Measurements from ENCODE around the gene ANKRD33B.
A peak's percentile ranks its signal among the peaks of the same experiment; 100 is the strongest.

ANKRD33B gene

GRCh38 chr5:10644192-10644591 is 80.3 kb downstream of the ANKRD33B start:
- no peak for DNase-seq

GRCh38 chr5:10645146-10645545 is 81.3 kb downstream of the ANKRD33B start:
- DNase-seq: no peak

GRCh38 chr5:10645671-10646070 is 81.8 kb downstream of the ANKRD33B start:
- DNase-seq: no peak

DNA sequence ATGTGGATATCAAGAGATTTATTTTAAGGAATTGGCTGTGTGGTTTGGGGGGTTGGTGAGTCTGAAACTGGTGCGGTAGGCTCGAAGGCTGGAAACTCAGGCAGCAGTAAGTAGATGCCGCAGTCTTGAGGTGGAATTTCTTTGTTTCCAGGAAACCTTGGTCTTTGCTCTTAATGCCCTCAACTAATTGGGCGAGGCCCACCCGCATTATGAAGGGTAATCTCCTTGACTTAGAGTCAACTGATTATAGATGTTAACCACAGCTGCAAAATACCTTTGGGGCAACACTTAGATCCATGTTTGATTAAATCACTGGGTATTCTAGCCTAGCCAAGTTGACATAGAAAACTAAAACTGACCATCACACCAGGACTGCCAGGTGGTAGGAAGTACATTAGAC is 83.8 kb downstream of the ANKRD33B start:
- no peak for DNase-seq

DNA sequence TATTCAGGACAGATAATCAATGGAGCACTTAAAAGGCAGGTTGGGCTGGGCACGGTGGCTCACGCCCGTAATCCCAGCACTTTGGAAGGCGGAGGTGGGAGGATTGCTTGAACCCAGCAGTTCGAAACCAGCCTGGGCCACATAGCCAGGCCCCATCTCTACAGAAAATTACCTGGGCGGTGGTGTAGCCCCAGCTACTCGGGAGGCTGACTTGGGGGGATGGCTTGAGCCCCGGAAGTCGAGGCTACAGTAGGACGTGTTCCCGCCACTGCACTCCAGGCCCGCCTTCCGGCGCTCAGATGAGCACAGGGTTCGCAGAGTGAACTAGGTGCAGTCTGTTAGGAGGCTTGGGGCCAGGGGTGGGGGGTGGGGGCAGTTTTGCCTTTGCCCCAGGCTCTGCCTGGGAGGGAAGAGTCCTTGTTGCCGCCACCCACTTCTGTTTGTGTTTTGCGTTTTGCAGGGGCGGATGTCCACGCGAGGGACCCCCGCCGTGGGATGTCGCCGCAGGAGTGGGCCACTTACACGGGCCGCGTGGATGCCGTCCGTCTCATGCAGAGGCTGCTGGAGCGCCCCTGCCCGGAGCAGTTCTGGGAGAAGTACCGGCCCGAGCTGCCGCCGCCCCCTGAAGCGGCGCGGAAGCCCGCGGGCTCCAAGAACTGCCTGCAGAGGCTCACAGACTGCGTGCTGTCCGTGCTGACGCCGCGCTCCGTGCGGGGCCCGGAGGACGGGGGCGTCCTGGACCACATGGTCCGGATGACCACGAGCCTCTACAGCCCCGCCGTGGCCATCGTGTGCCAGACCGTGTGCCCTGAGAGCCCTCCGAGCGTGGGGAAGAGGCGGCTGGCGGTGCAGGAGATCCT is 85.2 kb downstream of the ANKRD33B start:
- DNase-seq: no peak

DNA sequence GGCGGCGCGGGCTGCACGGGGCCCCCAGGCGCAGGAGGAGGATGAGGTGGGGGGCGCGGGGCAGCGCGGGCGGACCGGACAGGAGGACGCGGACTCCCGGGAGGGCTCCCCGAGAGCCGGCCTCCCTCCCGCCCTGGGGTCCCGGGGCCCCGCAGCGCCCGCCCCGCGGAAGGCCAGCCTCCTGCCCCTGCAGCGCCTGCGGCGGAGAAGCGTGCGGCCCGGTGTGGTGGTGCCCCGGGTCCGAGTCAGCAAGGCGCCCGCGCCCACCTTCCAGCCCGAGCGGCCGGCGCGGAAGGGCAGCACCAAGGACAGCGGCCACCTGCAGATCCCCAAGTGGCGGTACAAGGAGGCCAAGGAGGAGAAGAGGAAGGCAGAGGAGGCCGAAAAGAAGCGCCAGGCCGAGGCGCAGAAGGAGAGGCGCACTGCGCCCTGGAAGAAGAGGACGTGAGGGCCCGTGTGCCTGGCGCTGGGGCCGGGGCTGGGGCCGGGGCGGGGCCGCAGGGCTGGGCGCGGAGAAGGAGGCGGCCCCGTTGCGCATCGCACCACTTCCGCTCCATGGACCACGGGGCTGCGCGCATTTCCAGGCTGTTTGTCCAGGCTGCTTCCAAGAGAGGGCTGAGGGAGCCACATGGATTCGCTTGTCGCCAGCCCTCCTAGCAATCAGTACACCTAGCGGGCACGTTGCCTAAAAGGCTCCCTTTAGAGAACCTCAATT is 86.0 kb downstream of the ANKRD33B start:
- DNase-seq: no peak

DNA sequence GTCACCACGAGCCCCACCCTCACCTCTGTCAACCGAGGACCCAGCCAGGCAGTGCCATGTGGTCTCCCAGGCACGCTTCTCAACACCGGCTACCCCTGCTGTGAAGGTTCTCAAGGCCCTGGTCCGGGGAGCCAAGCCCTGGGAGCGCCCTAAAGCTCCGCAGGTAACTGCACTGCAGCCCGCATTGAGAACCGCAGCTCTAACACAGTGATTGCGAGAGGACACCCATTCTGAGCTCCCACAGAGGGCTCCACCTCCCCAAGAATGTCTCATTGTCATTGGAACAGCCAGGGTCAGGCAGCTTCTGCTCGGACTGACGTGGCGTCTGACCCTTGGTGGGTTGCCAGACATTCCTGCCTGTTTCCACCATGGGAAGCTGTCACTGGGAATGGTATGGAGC is 88.3 kb downstream of the ANKRD33B start:
- DNase-seq: no peak

DNA sequence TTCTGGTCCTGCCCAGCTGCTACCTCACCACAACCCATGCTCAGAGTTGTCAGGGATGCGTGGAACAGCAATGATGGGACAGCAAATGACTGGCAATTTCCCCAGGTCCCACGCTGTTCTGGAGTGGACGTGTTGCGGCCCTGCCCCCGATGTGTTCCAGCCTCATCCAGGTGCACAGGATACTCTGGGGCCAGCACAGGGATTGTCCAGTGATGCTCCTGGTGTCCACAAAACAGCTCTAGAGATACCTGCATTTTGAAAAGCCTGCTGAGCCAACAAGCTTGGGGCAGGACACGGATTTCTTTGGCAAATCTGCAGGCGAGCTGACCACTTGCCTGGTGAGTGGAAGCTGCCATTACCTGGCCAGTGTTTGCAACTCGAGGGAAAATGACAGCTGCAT is 88.7 kb downstream of the ANKRD33B start:
- no peak for DNase-seq

- DNase-seq: no peak
Observed at GRCh38 chr5:10653043-10653442, 89.2 kb downstream of the ANKRD33B start.

DNA sequence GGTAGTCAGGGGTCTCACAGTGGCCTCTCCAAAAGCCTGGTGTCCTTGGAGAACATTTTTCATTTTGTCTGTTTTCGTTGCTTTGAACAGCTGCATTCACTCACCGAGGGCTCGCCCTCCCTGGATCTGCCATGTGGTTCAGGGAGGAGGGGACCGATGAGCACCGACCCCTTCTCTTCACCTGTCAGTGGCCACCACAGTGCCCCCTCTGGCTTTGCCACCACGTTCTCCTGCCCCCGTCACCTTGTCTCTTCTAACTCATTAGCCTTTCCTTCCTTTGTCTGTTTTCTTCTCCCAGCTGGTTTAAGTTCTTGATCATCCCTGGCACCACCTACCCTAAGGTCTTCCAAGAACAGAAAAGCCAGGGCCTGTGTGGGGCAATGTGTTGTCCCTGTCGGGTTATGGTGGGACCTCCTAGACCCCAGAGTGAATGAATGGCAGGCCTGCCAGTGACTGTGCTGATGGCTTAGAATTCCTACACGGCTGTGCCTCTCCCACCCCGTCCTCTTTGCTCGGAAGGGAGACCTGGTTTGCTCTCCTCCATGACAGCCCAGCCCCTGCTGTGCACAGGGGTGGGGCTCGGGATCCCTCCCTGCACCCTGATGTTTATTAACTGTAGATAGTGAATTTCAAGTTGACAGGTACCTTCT is 90.0 kb downstream of the ANKRD33B start:
- no peak for DNase-seq

GRCh38 chr5:10654566-10654965 is 90.7 kb downstream of the ANKRD33B start:
- DNase-seq: no peak

DNA sequence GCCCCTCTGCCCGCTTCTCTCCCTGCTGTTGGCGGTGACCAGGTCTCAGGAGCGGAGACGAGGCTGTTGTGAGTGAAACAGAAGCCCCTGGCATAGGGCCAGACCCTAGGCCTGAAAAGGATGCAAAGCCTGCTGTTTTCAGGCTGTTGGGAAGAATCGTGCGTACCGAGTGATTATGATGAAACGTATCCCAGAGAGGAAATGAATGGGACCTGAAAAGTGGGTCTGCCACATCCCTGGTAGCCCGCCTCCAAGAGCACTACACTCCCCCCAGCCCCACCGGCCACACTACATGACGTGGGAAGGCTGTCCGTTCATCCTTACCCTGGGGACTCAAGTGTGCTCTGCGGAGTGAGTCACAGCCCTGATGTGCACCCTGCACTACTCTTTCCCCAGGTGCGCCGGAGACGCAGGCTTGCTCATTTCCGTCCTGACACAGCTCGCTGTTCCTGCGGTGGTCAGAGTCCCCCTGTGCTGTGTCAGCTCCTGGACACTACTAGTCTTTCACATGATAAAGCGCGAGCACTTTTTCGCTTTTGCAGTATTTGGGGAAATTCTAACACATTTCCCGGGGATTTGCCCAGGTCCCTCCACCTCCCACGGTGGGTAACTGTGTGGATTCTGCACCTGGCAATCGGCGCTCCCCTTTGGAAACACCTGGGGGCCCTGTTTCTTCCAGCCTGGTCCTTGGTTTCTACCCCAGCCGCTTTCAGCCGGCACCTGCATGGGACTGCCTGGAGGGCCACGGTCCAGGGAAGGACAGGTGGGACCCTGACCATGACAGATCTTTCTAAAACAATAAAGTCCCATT is 91.5 kb downstream of the ANKRD33B start:
- no peak for DNase-seq

DNA sequence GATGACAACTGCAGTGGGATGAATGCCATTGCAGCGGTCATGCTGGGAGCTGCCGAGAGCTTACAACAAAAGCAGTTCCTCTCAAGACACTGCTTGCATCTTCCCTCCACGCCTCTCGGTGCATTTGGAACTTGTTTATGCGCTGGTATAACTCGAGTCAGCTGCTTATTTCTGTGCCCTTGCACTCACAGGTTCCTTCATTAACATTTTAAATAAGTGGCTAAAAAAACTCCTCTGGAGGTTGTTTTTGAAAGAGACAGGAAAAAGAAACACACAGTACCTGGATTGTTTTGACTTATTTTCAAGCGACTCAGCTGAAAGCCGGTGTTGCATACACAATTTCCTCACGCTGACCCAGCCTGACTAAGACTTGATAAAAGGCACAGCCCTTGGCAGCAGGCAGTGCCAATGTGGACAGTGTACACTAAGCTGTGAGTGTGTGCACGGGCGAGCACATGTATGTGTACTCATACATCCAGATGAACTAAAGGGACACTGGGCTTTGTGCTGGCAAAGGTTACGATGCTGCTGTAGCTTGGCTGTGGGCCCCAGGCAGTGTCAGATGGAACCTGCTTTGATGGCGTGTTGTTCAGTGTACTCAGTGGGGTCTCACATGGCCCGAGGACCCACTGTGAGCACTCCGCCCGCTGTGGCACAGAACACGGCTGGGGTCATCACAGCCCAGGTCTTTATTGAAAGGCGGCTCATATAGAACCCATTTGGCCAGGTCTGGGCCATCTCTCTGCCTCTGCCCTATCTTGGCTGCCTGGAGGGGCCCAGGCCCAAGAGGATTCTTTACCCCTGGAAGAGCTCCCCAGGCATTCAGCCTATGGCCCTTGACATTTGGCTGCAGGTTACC is 92.3 kb downstream of the ANKRD33B start:
- DNase-seq: no peak

DNA sequence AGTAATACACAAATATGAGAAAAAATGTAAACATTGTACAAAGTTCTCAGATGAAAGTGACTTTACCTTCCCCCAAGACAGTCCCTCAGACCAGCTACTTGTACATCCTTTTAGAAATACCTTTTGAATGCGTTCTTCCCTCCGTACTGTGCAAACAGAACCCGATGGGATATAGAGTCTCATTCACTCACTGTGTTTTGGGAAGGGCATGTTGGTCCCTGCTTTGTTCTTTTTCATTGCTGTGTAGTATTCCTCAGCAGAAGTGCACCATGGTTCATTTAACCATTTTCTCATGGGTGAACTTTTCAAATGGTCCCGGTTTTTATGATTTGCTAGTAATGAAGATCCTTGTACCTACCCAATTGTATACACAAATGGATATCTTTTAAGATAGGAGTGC is 94.4 kb downstream of the ANKRD33B start:
- no peak for DNase-seq

DNA sequence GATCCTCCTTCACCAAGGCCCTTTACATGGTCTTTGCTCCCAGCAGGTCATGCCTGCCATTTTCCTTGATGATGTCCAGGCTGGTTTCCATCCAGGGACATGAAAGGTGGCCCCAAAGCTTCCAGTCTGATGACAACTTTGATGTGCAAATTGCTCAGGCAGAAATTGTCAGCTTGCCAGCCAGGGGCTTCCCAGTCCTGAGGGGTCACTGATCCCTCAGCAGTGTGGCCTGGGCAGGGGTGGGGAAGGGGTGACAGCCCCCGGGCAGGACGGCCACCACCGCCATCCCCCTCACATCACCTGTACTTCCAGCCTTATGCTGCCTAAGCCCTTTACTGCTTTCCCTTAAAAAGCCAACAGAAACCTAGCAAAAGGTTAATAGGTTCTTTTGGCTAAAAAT is 96.3 kb downstream of the ANKRD33B start:
- no peak for DNase-seq

DNA sequence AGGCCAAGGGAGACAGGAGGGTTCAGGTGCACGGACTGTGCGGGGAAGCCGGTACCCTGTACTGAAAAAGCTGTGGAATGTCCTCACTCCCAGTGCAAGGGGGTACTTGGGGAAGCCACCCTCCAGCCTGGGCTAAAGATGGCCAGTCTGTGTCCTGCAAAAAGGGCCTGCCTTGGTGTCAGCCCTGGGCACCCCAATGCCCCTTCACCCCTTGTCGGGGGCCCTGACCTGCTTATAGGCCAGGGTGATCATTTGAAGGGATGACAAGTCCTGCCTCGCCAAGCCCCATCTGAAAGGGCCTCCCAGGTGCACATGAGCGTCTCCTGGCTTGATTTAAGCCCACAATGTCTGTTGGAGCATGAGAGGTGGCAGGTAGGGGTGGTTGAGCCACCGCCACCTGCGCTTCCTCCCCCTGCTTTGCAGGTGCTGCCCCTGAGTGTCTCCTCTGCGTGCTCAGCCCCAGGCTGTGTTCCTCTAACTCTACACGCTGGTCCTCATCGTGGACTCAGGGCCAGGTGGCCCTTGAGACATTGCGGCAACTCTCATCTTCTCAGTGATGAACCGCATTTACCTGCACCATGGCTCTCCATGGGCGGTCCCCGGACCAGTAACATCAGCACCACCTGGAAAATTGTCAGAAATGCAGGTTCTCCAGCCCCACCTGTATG is 97.0 kb downstream of the ANKRD33B start:
- DNase-seq: no peak

DNA sequence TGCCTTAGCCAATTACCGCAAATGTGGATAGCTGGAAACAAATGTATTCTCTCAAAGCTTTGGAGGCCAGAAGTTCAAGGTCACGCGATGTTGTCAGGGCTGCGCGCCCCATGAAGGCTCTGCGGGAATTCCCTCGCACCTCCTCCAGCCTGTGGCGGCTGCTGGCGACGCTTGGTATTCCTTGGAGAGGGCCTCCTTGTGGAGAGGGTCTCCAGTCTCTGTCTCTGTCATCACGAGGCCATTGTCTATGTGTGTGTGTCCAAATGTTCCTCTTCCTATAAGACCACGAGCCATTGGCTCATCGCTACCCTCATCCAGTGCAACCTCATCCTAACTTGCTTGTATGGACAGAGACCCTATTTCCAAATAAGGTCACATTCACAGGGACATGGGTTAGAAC is 97.5 kb downstream of the ANKRD33B start:
- no peak for DNase-seq

DNA sequence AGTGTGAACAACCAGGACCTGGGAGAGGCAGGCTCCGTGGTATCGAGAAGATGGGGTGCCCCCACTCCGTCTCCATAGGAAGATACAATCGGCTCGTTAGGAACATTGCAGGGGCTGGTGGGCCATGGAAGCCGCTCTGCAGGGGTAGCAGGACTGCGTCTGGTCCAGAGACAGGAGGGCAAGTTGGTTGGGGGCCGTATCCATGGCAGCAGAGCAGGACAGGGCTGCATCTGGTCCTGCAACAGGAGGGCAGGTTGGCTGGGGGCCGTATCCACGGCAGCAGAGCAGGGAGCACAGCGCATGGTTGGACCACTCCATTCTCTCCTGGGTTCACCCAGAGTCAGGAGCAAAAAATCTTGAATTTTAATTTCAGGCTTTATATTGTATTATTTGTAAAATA is 98.2 kb downstream of the ANKRD33B start:
- no peak for DNase-seq

DNA sequence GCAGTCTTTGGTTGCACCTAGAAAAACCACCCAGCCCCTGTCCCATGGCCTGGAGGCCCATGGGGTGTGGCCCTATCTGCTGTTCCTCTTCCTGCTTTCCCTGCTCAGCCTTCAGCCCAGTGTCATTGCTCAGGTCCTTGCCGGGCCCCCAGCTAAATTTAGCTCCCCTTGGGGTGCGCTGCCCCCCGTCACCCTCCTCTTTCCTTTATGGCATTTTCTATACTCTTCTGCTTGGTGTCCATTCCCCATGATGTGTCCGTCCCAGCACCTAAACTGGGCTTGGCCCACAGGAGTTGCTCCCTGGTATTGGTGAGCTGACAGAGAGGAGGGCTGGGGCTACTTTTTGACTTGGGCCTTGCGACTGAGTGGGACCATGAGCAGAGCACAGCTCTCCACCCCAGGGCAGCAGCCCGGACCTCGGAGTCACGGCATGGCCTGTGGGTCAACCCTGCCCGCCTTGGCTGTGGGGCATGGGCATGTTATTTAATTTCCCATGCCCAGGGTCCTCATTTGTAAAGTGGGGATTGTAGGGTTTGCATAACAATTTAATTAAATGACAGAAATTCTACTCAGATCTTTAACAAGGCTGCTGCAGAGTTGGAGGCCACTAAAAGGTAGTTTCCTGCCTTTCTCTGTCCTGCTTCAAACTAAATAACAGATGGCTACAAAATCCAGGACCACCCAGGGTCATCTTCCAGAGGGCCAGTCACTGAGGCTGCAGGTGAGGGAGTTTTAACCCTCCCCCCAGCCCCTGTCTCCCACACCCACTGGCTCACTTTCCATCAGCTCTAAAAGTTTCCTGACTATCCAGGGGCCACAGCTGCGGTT is 99.0 kb downstream of the ANKRD33B start:
- DNase-seq: peak; percentile 18

GRCh38 chr5:10663489-10664179 is 99.8 kb downstream of the ANKRD33B start:
- no peak for DNase-seq
